Endothelial cell of umbilical vein (primary cell): ENCODE data around the gene HCK. TPM values are rescaled to one million over a fixed set of nuclear protein-coding genes. Genes with fewer than 3 reads are reported as not detected.

Experiments
- BruUV-seq: library from RNA; stranded (reverse); fragments of 400-500 nt; replicated peaks from 2 replicates; lab custom pipeline; 2021; lab: Mats Ljungman, UMichigan
- CTCF ChIA-PET: fragments of 300-600, 350-600 bp; sonication (Branson Sonifier 250); formaldehyde crosslinking; loops from one replicate; lab custom pipeline; 2021; ENCODE audit warnings: antibody characterized with exemption, inconsistent platforms; lab: Charles Lee
- POLR2A ChIA-PET: fragments of 300-600, 350-600 bp; sonication (Branson Sonifier 250); formaldehyde crosslinking; loops from one replicate; lab custom pipeline; 2021; ENCODE audit warnings: antibody characterized with exemption, inconsistent platforms; lab: Charles Lee
- DNase-seq: peaks from one replicate; pipeline ENCODE4 v3.0.0-alpha.2; 2011; ENCODE audit warnings: low read depth, low spot score
- FAIRE-seq: peaks from 2 replicates; lab custom pipeline; 2011; peaks lifted over from hg19 to GRCh38; lab: Jason Lieb, UNC
- H2AFZ ChIP-seq: 2 replicates; pipeline ENCODE4 v1.6.0; 2012; ENCODE audit warnings: low read depth, low read length, control low read depth, inconsistent platforms
- H3K27ac ChIP-seq: 2 replicates; pipeline ENCODE4 v1.5.1; 2011; ENCODE audit warnings: low read depth, mild to moderate bottlenecking, control low read depth, low read length, moderate library complexity; ENCODE audit not compliant: insufficient read depth
- H3K27me3 ChIP-seq, 2 experiments: 2 replicates each; pipeline versions ENCODE4 v1.6.0 to v1.6.1; 2011; ENCODE audit warnings: low read length in 2 of 2, mixed read lengths in 1 of 2; ENCODE audit not compliant: control insufficient read depth in 2 of 2, insufficient read depth in 2 of 2
- H3K36me3 ChIP-seq, 2 experiments: 2 replicates in 1 of 2; 3 replicates in 1 of 2; pipeline ENCODE4 v1.5.1; 2011; ENCODE audit warnings: low read length in 2 of 2, mild to moderate bottlenecking in 1 of 2, moderate library complexity in 1 of 2; ENCODE audit not compliant: control insufficient read depth in 2 of 2, insufficient read depth in 2 of 2; ENCODE audit errors: extremely low read depth in 1 of 2
- H3K4me1 ChIP-seq: 3 replicates; pipeline ENCODE4 v1.5.1; 2011; ENCODE audit warnings: mild to moderate bottlenecking, low read length; ENCODE audit not compliant: control insufficient read depth, insufficient read depth; ENCODE audit errors: extremely low read depth
- H3K4me2 ChIP-seq: 2 replicates; pipeline ENCODE4 v1.6.1; 2011; ENCODE audit warnings: low read length, control low read depth, mixed read lengths; ENCODE audit not compliant: insufficient read depth
- H3K4me3 ChIP-seq, 3 experiments: fragments of 200-600 bp in 1 of 3; sonication (generic), shearing (Covaris generic) in 1 of 3; replicated peaks in 1 of 3; 2 replicates each; pipeline ENCODE4 v1.5.1; 2011 to 2016; ENCODE audit warnings: control low read depth in 3 of 3, low read length in 3 of 3, mild to moderate bottlenecking in 2 of 3, inconsistent platforms in 1 of 3, low read depth in 1 of 3, moderate library complexity in 1 of 3; ENCODE audit not compliant: insufficient read depth in 1 of 3
- H3K79me2 ChIP-seq: 2 replicates; pipeline ENCODE4 v1.6.0; 2012; ENCODE audit warnings: low read length, inconsistent platforms; ENCODE audit not compliant: control insufficient read depth, insufficient read depth
- H3K9ac ChIP-seq: replicated peaks from 2 replicates; pipeline ENCODE3; 2011; ENCODE audit warnings: low read length, control low read depth; ENCODE audit not compliant: insufficient read depth; ENCODE audit errors: extremely low read depth
- H3K9me1 ChIP-seq: replicated peaks from 3 replicates; pipeline ENCODE4 v1.6.0; 2011; ENCODE audit warnings: mild to moderate bottlenecking, low read length; ENCODE audit not compliant: control insufficient read depth, insufficient read depth; ENCODE audit errors: extremely low read depth
- H3K9me3 ChIP-seq: replicated peaks from 2 replicates; pipeline ENCODE4 v1.5.1; 2012; ENCODE audit warnings: low read length, inconsistent platforms; ENCODE audit not compliant: control insufficient read depth, insufficient read depth
- H4K20me1 ChIP-seq: replicated peaks from 2 replicates; pipeline ENCODE3; 2011; ENCODE audit warnings: mild to moderate bottlenecking, low read length; ENCODE audit not compliant: control insufficient read depth, insufficient read depth; ENCODE audit errors: extremely low read depth
- EZH2 ChIP-seq: IDR thresholded peaks from 2 replicates; pipeline ENCODE4 v1.6.1; 2012; ENCODE audit warnings: borderline replicate concordance, low read depth, mild to moderate bottlenecking, moderate library complexity, low read length, inconsistent platforms; ENCODE audit not compliant: severe bottlenecking
- FOS ChIP-seq: IDR thresholded peaks from 2 replicates; pipeline ENCODE4 v1.6.1; 2011; ENCODE audit warnings: mild to moderate bottlenecking, low read length, moderate library complexity, borderline replicate concordance; ENCODE audit not compliant: insufficient read depth
- GATA2 ChIP-seq: IDR thresholded peaks from 2 replicates; pipeline ENCODE4 v1.7.0; 2011; ENCODE audit warnings: low read depth, mild to moderate bottlenecking, moderate library complexity, mixed read lengths, low read length; ENCODE audit not compliant: insufficient read length, insufficient read depth
- JUN ChIP-seq: IDR thresholded peaks from 2 replicates; pipeline ENCODE4 v1.6.1; 2011; ENCODE audit warnings: borderline replicate concordance, low read depth; ENCODE audit not compliant: insufficient read length, insufficient read depth
- MYC ChIP-seq: IDR thresholded peaks from one replicate; pipeline ENCODE4 v1.6.1; 2011; ENCODE audit warnings: mild to moderate bottlenecking, low read depth, low read length
- POLR2A ChIP-seq: IDR thresholded peaks from 2 replicates; pipeline ENCODE4 v1.6.1; 2012; ENCODE audit warnings: low read depth, mild to moderate bottlenecking, control low read depth, low read length
- POLR2AphosphoS5 ChIP-seq: IDR thresholded peaks from 2 replicates; pipeline ENCODE4 v1.6.1; 2012; ENCODE audit warnings: low read depth, mild to moderate bottlenecking, control low read depth, low read length, moderate library complexity; ENCODE audit not compliant: insufficient read depth
- dilution Hi-C: fragments of 300-500 bp; cut with MboI; formaldehyde crosslinking; loops from one replicate; pipeline ENCODE4 v1.15.0; 2019; ENCODE audit warnings: low sequenced_read_pairs; ENCODE audit not compliant: extremely low pct_ligation_motif_present
- intact Hi-C: fragments of 100-400 bp; cut with micrococcal nuclease; formaldehyde crosslinking; loops from one replicate; pipeline ENCODE4 v1.10.0; 2022
- polyA plus RNA-seq, 4 experiments: library from polyadenylated mRNA; depleted of rRNA in 3 of 4; stranded (reverse) in 3 of 4; unstranded in 1 of 4; fragments of >200 nt; gene quantifications; 2 replicates each; pipeline versions ENCODE4 v1.2.1 to v1.2.3, GENCODE V29; 2011 to 2012; ENCODE audit warnings: missing spikeins in 1 of 4
- total RNA-seq: library from RNA; stranded (reverse); gene quantifications from 2 replicates; pipeline ENCODE4 v1.2.3, GENCODE V29; 2021
- TF ChIP-seq, protein P1 (sequence below), 2 donors: IDR thresholded peaks; 1 replicate in 1 of 2; 2 replicates in 1 of 2; pipeline ENCODE4 v1.5.1; 2011; ENCODE audit warnings: low read length in 2 of 2, mild to moderate bottlenecking in 2 of 2, moderate library complexity in 2 of 2, control low read depth in 1 of 2, inconsistent platforms in 1 of 2, low read depth in 1 of 2; ENCODE audit not compliant: insufficient read depth in 1 of 2; ENCODE audit errors: extremely low read depth in 1 of 2
- TF ChIP-seq, protein P2 (sequence below): IDR thresholded peaks from 2 replicates; pipeline ENCODE4 v1.6.1; 2011; ENCODE audit not compliant: insufficient read depth, insufficient read length

HCK gene
- total and polyA plus RNA-seq, 2 donors (not counting 3 experiments of a cell fraction or from before 2014, with no cell fraction given) = not detected

DNA sequence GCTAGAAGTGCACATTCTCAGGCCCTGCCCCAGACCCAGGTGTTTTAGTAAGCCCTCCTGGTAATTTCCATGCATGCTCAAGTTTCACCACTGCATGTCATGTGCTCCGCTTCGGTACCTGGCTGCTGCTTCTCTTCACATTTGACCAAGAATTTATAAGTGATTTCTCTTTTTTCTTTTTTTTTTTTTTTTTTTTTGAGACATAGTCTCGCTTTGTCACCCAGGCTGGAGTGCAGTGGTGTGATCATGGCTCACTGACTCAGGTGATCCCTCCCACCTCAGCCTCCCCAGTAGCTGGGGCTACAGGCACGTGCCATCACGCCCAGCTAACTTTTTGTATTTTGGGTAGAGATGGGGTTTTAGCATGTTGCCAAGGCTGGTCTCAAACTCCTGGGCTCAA, 73.5 kb downstream of the HCK start:
- dilution Hi-C loops = no loop called here
- no TSS peak for BruUV-seq
- H4K20me1 ChIP-seq = no peaks in the 10 kb centered on the region

More for the DNA sequence above, 73.5 kb downstream of the HCK start:
- no peak overlapping the region for H3K9ac ChIP-seq
- no peak overlapping the region for H3K4me3 ChIP-seq
- intact Hi-C loops = no loop called here
- H3K9me1 ChIP-seq = no peaks in the 10 kb centered on the region
- H3K4me2 ChIP-seq = no peak overlapping the region
- H3K4me1 ChIP-seq = no peaks in the 10 kb centered on the region
- H3K79me2 ChIP-seq = peaks cover 33% of the 10 kb centered on the region
- CTCF ChIA-PET = no interaction called here
- peaks cover 0 to 2% of the 10 kb centered on the region in 2 experiments for H3K36me3 ChIP-seq
- no peak for TF ChIP-seq MYC
- no peak for TF ChIP-seq POLR2A
- TF ChIP-seq GATA2 = no peak
- TF ChIP-seq POLR2AphosphoS5 = no peak
- TF ChIP-seq, protein P1, sequence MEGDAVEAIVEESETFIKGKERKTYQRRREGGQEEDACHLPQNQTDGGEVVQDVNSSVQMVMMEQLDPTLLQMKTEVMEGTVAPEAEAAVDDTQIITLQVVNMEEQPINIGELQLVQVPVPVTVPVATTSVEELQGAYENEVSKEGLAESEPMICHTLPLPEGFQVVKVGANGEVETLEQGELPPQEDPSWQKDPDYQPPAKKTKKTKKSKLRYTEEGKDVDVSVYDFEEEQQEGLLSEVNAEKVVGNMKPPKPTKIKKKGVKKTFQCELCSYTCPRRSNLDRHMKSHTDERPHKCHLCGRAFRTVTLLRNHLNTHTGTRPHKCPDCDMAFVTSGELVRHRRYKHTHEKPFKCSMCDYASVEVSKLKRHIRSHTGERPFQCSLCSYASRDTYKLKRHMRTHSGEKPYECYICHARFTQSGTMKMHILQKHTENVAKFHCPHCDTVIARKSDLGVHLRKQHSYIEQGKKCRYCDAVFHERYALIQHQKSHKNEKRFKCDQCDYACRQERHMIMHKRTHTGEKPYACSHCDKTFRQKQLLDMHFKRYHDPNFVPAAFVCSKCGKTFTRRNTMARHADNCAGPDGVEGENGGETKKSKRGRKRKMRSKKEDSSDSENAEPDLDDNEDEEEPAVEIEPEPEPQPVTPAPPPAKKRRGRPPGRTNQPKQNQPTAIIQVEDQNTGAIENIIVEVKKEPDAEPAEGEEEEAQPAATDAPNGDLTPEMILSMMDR (IDR thresholded peaks at IDR 0.05; ENCODE audit: extremely low read depth in 1 of 2, insufficient read depth in 1 of 2, low read depth in 1 of 2, low read length in 2 of 2) = no peak
- TF ChIP-seq, protein P2, sequence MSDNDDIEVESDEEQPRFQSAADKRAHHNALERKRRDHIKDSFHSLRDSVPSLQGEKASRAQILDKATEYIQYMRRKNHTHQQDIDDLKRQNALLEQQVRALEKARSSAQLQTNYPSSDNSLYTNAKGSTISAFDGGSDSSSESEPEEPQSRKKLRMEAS = no peak
- TF ChIP-seq JUN = no peak
- TF ChIP-seq FOS = no peak
- TF ChIP-seq EZH2 = no peak
- FAIRE-seq (no peak), DNase-seq (no peak)
- POLR2A ChIA-PET = no interaction called here
- no peak overlapping the region for H2AFZ ChIP-seq
- no peaks in the 10 kb centered on the region for H3K27me3 ChIP-seq
- H3K27ac ChIP-seq = no peak overlapping the region
- H3K9me3 ChIP-seq = no peaks in the 10 kb centered on the region
